Activated CD4-positive, alpha-beta T cell treated with anti-CD3 and anti-CD28 coated beads, Interleukin-2, Interleukin-4, amounts not matched to agents 100 ng/mL and 50 ng/mL, durations not matched to agents 16 hours and 8 hours (primary cell): ENCODE measurements around the gene PITPNM3.
A peak's percentile ranks its signal among the peaks of the same experiment; 100 is the strongest.

ENCODE experiments used
- DNase-seq: peaks from one replicate; pipeline ENCODE4 v3.0.0-alpha.2; 2020; ENCODE audit warnings: low spot score

The PITPNM3 gene

DNA sequence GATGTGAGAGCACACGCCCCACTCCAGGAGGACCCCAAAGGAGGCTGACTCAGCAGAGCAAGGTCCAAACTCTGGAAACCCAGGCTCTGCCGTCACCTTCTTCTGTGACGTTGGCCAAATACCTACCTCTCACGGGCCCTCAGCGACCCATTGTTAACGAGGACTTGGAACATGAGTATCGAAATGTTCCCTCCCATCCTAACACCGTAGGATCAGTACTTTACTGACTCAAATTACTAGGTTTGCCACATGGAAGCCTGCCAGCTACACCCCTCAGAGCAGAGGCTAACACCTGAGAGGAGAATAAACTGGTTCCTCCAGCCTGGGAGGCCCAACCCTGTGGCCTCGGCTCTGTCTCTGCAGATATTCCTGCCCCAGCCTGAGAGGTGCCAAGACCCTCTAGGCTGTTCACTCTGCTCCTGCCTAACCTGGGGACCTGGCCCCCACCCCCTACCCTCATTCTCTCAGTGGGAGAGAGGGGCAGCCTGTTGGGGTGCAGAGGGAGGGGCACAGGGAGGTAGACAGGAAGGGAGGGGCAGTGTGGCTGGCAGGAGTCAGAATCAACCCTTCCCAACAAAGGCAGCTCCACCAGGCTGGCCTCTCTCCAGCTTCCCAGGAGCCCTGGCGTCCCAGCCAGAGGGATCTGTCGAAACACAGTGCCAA, 4.4 kb downstream of the PITPNM3 start:
- no peak for DNase-seq

DNA sequence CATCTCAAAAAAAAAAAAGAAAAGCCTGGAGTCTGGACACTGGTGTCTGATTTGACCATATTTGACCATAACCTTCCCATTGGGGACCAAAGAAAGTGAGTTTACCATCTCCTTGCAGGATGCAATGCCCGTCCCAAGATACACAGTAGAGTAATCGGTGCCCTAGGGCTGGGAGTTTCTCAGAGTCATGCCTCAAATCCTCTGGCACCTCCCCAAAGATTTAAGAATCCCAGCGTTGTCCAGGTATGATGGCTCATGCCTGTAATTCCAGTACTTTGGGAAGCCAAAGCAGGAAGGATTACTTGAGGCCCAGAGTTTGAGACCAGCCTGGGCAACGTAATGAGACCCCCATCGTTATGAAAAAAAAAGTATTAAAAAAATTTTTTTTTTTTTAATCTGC, 5.0 kb downstream of the PITPNM3 start:
- no peak for DNase-seq

DNA sequence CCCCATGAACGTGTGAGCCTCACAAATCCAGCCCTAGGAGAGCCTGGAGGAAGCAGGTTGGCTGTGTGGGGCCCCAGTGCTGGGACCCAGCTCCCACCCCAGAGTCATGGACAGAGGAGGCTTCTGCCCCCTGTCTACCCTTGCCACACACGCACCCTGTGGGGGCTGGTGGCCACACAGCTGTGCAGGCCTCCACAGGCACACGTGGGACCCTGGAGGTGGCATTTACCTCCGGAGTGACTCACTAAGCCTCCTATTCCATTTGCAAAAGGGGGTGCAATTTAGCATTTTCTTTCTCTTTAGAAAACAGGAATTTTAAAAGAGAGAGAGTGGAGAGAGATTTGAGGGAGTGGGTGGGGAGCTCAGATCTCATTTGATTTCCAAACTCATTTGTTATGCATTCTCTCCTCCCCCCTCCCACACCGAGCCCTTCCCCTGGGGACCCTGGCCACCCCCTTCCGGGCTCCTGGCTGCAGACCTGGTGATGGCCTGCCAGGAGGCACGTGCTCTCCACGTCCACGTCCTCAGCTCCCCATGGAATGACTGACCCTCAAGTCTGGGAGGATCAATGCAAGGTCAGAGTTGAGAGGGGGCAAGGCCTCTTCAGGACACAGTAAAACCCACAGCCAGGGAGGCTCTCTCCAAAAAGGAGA, 6.8 kb downstream of the PITPNM3 start:
- no peak for DNase-seq

DNA sequence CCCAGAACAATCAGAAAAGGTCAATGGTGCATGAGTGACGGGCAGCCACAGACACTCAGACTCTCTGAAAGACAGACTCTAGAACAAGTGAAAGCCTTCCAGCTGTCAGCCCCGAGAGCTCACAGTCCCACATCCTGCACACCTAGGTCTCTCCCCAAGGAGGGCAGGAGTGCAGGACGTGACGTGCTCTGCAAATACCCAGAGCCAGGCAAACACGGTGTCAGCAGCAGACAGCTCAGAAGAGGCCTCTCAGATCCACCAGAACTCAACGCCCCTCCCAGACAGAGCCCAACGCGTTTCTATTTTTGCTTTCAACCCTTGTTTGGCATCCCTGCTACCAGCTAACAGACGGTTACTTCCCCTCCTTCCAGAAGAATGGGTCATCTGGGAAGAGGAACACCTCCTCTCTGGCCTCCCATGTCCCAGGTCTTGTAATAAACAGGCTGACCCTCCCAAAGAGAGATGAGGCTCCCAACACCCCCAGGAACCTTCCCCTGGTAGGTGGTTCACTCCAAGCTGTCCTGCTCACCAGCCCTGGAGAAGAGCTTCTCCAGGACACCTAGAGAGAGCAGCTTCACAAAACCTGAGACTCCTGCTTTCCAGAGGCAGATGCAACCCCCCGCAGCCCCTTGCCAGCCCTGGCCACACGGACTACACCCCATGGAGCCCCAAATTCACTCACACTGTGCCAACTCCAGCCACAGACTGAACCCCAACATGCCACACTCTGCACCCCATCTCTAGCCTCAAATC, 7.6 kb downstream of the PITPNM3 start:
- peak; percentile 13 for DNase-seq

DNA sequence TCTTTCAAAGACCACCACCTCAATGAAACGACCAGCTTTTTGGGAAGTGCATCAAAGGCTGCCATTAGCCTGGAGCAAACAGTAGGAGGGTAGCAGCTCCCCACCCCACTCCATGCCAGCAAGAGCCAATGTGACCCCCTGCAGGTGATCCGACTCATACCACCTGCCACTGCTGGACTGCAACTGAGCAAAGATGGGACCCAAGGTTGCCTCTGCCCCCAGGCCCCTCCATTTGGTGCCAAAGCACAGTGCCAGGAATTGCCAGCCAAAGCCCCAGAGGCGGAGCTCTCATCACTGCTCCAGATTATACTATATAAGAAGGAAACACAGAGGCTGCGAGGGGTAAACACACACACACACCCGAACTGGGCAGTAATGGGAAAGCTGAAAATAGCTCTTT, 8.3 kb downstream of the PITPNM3 start:
- no peak for DNase-seq

DNA sequence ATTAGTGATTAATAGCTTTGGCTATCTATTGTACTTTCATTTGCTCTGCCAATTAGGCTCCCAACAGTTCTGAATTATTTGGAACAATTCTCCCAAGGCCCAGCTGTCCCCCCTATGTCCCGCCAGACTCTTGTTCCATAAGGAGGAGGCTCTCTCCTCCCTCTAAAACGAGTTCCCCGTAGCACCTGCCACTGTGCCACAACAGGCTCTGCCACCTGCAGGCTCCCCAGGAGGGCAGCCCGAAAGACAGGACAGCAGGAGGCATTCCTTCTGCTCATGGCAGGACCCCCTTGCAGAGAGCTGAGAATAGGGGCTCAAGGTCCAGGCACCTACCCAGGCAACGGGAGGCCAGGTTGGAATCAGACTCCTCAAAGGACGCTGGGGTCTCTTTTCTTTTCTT, 9.0 kb downstream of the PITPNM3 start:
- no peak for DNase-seq

DNA sequence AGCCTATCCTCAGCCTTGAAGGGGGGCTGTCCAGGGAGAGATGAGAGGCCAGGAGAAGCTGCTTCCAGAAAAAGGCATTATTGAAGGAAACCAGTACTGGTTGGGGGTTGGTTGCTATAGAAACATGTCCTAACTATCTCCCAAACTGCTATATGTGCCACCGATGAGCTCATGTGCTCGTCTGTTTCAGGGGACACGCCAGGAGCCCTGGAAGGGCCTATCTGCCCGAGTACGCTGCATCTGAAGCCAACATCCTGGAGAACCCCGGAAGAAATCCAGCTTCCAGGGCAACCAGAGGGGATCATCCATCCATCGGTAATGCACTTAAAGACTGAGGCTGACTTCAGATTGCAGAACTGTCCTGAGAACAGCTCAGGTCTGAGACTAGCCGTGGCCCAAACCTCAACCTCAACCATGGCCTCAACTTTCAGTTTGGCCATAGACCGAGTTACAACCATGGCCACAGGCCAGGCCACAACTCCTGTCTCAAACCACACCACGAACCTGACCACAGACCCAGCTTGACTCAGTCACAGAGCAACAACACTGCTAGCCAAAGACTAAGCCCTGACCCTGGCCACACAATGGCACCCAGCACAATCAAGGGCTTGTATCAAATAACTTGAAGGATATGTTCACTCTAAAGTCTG, 10.2 kb downstream of the PITPNM3 start:
- peak; percentile 5 for DNase-seq

DNA sequence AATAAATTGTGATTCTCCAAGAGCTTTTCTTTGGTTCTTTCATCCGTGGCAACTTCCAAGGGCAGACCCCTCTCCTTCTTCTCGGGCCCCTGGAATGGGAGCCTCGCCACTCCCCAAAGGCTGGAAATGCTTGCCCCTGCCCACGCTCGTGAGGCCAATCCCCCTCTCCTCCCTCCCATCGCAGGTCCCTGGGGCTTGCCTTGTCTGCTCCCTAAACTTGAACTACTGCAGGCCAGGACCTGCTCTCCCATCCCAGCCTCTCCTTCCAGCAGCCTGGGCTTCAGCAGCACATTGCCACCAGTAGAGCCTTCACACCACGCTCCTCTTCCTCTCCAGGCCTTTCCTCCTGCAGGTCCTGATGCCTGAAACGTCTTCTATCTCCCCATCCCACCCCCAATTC, 11.1 kb downstream of the PITPNM3 start:
- no peak for DNase-seq

DNA sequence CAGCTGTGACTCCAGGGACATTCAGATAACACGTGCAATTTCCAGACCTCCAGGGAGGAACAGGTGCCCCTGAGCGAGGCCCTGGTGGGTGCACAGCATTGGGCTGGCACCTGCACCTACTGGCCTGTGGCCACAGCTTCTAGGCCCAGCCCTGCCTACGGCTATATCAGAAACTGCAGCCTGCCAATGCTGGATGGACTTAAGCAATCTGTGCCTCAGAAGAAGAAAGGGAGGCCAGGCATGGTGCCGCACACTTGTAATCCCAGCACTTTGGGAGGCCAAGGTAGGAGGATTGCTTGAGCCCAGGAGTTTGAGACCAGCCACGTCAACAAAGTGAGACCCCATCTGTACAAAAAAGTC, 12.4 kb downstream of the PITPNM3 start:
- DNase-seq, result no peak

DNA sequence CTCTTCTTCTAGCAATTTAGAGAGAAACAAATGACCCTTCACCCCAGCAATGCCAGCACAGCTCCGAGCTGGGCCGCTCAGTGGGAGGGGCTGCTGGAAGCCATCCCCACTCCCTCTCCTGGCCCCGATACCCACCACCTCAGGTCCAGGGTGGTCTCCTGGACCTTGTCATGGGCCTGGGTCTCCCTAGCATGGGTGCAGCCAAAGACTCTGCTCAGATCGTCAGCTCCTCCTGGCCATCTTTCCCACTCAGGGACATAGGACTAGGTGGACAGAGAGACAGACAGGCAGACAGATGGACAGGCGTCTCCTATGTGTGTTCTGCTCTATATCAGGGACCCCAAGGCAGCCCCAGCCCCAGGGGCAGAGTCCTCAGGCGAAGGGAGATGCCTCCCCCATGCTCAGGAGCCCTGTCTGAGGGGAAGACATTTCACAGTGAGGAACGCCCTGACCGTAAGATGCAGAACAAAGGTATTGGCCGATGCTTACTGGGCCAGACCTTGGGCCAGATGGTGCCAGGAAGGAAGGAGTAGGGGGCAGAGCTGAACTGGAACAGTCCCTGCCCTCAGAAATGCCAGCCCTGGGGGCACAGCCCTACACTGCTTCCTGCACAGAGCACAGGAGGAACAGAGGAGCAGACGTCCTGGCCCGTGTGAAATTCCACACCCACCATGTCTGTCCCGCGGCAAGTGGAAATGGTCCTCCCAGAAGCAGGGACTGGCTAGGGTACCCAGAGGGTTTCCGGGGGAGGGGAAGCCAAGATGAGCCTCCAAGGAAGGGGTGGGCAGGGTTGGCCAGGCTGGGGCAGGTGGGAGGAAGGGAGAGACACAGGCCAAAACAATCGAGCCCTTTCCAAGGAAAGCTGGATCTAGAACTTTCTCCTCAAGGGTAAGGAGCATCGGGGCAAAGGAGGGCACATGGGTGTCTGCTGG, 13.0 kb downstream of the PITPNM3 start:
- no peak for DNase-seq

DNA sequence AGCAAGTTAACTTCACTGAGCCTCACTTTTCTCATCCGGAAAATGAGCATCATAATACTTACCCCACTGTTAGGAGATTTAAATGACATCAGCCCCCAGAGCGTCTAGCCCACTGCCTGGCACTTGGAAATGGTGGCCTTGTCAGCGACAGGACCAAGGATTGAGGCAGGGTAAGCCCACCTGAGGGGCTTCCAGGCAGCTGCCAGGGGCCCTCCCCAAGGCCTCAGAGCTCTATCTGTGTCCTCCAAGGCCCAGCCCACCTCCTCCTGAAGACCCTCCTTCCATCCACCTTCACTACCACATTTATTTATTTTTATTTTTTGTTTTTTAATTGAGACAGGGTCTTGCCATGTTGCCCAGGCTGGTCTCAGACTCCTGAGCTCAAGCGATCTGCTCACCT, 13.8 kb downstream of the PITPNM3 start:
- DNase-seq, result no peak

DNA sequence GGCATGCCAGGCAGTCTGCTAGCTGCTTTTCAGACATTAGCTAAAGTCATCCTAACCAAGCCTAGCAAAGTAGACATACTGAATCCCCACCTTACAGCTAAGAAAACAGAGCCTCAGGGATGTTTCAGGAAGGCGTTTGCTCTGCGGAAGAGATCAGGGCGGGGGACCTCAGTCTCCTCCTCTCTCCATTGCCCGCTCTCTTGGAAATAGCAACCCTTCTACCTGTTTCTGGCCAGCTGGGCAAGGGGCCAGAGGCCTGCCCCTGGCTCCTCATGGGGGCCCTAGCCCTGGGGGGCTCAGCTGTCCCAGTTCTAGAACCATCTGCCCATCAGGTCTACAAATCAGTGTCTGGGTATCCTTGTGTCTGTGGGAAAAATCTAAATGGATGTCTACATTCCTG, 14.5 kb downstream of the PITPNM3 start:
- no peak for DNase-seq

DNA sequence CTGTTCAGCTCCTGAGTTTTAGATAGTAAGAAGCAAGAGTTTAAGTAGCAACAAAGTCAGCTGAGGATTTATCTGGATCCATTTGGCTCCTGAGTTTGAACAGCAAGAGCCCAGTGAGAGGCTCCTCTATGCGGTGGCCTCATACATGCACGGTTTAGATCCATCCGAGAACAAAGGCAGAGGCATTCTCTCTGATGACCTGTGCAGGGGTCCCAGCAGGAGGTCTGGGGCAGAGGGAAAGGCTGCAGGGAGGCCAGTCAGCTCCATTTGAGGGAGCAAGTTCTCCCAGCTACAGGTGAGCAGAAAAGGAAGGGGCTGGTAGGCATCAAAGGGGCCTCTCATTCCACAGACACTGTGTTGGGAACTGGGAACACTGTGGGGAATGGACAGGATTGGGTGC, 16.5 kb downstream of the PITPNM3 start:
- DNase-seq, result no peak

DNA sequence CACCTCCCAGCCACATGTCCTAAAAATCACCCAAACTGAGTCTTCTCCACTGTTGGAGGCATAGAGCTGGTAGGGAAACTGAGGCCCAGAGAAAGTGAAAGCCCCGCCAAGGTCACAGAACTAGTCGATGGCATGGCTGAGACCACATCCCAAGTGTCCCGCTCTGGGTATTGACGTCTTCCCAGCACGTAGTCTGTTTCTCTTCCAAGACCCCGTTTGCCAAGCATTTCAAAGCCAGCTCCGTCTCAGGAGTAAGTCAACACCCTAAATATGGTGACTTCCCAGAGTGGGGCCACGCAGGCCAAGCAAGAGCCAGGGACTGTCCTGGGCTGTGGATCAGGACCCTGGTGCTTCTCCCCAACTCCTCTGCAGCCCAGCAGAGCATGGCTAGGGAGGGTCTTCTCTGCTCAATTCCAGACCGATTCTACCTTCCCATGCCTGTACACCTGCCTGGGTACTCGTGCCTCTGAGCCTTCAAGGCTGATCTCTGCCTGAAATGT, 19.7 kb downstream of the PITPNM3 start:
- DNase-seq, result no peak

DNA sequence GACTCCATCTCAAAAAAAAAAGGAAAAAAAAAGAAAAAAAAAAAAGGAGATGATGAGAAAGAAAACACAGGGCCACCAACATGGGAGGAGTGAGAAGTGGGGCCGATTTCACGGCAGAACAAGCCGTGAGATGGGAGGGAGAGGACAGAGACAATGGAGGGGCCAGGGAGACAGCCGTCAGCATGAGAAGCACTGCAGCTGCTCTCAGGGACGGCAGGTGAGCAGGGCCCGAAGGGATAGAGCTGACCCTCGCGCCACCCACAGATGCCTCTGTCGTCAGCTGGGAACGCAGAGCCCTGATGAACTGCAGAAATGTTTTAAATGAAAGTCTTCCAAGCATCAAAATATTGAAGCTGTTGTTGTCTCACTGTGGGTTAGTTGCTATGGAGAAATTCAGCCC, 20.3 kb downstream of the PITPNM3 start:
- no peak for DNase-seq

DNA sequence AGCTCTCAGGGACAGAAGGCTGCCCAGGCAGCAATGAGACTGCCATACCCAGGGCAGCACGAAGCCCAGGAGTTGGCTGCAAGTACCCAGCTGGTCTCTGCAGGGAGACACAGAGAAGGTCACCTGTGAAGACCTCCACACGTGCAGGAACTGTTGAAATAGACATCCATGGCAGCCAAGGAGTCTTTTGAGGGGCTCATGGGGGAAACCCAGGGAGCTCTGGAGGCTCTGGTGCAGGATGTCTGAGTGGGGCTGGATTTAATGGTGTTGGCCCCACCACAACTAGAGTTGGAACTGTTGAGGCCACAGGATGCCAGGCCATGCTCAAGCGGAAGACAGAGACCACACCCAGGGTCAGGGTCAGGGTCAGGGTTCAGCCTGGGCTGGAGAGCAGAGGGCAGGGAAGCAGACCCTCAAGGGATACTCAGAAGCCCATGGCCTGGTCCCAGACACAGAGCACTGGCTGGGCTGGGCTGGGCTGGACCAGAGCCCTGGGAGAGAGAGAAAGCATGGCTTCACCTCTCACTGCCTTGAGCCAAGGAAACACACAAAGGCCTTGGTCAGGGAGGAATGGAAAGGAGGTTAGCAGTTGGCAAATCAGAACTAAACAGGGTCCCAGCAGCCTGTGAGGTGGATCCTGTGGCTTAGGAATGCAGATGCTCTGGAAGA, 21.4 kb downstream of the PITPNM3 start:
- no peak for DNase-seq

DNA sequence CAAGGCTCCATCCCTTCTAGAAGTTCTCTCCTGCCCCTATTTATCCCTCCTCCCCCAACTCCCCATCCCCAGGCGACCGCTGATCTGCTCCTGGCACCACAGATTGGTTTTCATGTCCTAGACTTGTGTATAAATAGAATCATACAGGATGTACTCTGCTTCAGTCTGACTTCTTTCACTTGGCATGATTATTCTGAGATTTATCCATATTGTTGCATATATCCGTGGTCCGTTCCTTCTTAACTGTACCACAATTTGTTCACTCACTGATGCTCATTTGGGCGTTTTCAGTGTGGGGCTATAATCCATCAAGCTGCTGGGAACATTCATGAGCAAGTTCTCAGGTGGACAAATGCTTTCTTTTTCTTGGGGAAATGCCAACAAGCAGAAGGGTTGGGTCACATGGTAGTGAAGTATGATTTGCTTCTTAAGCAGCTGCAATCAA, 23.9 kb downstream of the PITPNM3 start:
- DNase-seq, result no peak

DNA sequence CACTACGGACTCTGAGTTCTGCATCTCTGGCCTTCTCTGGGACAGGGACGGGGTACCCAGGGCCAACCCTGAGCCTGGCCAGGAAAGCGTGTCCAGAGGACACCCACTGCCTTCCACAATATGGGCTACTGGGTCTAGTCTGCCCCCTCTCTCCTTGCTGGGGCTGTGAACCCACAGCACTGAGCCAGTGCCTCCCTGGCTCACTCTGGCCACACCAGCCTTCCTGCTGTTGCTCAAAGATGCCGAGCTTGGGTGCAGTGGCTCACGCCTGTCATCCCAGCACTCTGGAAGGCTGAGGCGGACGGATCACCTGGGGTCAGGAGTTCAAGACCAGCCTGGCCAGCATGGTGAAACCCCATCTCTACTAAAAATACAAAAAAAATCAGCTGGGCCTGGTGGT, 24.8 kb downstream of the PITPNM3 start:
- DNase-seq, result no peak

DNA sequence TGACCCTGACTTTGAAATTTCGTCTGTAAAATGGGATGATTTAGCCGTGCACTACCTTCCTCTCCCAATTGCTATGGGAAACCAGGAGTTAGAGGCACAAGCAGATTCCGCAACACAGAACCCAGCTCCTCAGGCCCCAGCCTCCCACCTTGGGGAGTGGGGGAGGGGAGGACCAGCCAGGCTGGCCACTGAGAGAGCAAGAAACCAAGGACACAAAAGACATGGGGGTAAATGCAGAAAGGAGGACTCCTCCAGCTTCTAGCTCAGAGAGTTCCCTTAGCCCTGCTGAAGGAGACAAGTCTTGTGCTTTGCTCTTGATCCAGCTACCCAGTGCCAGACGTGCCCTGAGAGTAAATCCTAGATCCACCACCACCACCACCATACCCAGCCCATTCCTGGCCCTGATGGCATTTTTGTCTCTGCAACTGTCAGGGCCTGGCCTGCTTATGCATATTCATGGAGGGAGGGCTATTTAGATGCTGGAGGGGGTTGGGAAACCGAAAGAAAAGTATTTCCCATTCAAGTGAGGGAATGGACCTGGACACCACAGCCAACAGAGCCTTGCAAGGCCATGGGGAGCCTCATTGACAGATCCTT, 25.9 kb downstream of the PITPNM3 start:
- DNase-seq, result no peak

DNA sequence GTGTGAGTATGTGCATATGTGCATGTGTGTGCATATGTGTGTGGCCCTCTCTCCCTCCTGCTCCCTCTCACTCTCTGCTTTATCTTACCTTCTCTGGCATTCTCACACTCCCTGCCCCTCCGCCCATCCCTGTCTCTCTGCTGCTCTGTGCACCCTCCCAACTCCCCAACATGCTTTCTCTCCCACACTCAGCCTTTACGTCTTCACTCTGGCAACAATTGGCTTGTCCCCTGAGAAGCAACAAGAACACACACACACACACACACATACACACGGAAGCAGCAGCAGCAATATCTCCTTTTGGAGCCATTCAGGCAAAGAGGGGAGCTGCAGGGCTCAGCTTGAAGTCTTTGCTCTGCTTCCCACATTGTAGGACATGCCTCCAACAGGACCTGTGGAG, 27.8 kb downstream of the PITPNM3 start:
- no peak for DNase-seq
